Urinary bladder (tissue), 4 donors: Measurements from ENCODE around the gene LPP. TPM values are rescaled to one million over a fixed set of nuclear protein-coding genes. Genes with fewer than 3 reads are reported as not detected.

Experiments used
- DNase-seq: peaks from one replicate; pipeline ENCODE4 v3.0.0-alpha.2; 2015; ENCODE audit errors: extremely low spot score
- H3K27ac ChIP-seq: one replicate; pipeline ENCODE4 v1.5.1; 2013; ENCODE audit warnings: low read depth, mild to moderate bottlenecking, moderate library complexity
- H3K36me3 ChIP-seq: one replicate; pipeline ENCODE4 v1.6.1; 2013; ENCODE audit warnings: mild to moderate bottlenecking, moderate library complexity; ENCODE audit not compliant: insufficient read depth
- H3K4me1 ChIP-seq: one replicate; pipeline ENCODE4 v1.6.1; 2013; ENCODE audit warnings: mild to moderate bottlenecking, moderate library complexity; ENCODE audit not compliant: insufficient read depth
- H3K4me3 ChIP-seq: one replicate; pipeline ENCODE4 v1.5.1; 2013; ENCODE audit warnings: low read depth, low read length
- WGBS: extraction: QIAGEN DNeasy Blood & Tissue Kit; methylation state at CpG from one replicate; pipeline ENCODE4 v1.1.7; 2013; 5-methylcytosine and 5-hydroxymethylcytosine counted together
- polyA plus RNA-seq: library from polyadenylated mRNA; stranded (reverse); fragments of 200-250 nt; gene quantifications from one replicate; pipeline ENCODE4 v1.2.3, GENCODE V29; 2013
- total RNA-seq: library from RNA; depleted of rRNA; stranded (reverse); fragments of >200 nt; gene quantifications from one replicate; pipeline ENCODE4 v1.2.3, GENCODE V29; 2014
- donor health status: healthy with polysubstance abuse.
- donor health status: healthy.

Gene LPP
- total and polyA plus RNA-seq, 2 donors = 133 to 705 TPM

GRCh38 chr3:188321258-188321657, 167.3 kb downstream of the LPP start:
- no peaks in the 10 kb centered on the region for H3K36me3 ChIP-seq
- H3K27ac ChIP-seq = no peak overlapping the region
- DNase-seq = no peak
- peaks cover 4% of the 10 kb centered on the region for H3K4me1 ChIP-seq
- H3K4me3 ChIP-seq = no peak overlapping the region

DNA sequence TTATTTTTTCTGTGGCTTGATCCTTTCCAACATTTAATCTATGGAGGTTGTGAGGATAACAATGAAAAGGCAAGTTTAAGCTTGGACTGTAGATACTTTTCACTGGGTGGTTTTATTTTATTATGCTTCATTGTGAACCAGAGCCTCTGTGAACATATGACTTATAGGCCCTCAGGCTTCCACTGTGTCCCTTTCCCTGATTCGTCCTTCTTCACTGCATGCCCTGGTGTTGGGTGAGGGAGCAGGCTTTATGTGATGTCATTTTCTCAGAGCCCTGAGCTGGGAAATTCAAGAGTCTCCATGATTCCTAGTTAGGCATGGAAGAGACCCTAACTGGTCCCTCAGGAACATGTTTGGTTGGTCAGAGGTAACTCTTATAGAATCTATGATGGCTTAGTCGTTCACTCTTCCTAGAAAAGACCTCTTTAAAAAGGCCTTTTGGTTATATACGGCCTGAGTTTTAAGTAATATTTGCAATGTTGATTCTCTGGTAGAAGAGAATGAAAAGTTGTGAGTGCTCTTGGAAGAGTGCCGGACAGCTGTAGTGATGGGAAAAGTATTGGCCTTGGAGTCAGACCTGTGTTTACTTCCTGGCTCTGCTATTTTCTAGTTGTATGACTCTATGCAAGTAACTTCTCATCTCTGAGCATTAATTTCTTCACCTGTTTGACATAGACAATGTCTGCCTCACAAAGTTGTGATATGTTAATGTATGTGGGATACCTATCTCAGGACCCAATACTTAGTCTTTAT, 168.4 kb downstream of the LPP start:
- H3K36me3 ChIP-seq = no peaks in the 10 kb centered on the region
- H3K27ac ChIP-seq = no peak overlapping the region
- peaks cover 4% of the 10 kb centered on the region for H3K4me1 ChIP-seq
- WGBS = 87% methylated on average over 4 of the region's 4 CpGs
- DNase-seq = no peak
- no peak overlapping the region for H3K4me3 ChIP-seq

DNA sequence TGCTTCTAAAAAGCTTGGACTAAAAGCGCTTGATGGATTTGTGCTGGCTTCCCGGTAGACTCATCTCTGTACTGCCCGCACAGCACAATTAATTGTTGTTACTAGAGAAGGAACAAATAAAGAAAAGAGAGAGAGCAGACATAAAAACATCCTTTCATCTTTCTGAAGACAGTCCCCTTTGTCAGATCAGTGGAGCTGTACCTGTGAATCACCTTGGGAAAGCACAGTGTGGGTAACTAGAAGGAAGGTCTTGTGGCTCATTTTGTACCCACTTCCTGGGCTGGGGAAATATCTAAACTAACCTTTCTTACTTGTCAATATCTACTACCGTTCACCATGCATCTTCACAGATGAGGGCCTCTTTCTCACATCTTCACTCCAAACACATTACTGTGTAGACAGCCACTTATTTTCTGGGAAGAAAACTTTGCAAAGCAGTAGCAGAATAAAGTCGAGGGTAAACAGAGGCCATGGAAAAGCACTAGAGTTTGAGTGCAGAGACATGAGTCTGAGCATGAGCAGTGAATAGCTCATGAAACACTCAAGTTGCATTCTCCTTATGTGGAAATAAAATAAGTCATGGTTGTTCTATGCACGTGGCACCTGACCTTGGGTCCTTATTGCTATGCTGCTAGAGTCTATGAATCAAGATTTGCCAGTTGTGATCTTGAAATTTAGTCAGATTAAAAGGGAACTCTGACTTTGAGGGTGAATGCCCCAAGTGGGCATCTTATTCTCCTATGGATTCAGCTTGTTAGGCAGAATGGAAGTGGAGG, 169.3 kb downstream of the LPP start:
- WGBS = 86% methylated on average over 6 of the region's 6 CpGs
- peaks cover 4% of the 10 kb centered on the region for H3K4me1 ChIP-seq
- H3K36me3 ChIP-seq = no peaks in the 10 kb centered on the region
- no peak overlapping the region for H3K27ac ChIP-seq
- H3K4me3 ChIP-seq = no peak overlapping the region
- no peak for DNase-seq

- DNase-seq = no peak
- no peak overlapping the region for H3K4me3 ChIP-seq
- 70% methylated on average over 9 of the region's 9 CpGs for WGBS
- H3K4me1 ChIP-seq = peaks cover 4% of the 10 kb centered on the region
- H3K36me3 ChIP-seq = no peaks in the 10 kb centered on the region
- H3K27ac ChIP-seq = no peak overlapping the region
Measured at GRCh38 chr3:188326111-188326510, 172.2 kb downstream of the LPP start.

DNA sequence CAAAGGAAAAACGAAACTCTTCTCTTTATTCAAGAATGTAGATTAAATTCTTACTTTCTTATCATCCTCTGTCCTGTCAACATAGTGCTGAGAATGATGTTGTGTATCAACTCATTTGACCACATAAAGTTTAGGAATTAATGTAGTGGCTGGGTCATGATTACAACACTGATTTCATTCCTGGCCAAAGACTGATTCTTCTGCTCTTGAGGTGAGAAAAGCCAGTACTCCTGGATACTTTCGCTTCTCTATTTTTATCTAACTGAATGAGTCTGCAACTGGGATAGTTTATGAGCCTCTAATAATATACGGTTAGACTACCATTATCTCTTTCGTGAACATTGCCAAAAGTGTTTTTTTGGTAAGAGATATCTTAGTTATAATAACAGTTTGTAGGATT, 173.0 kb downstream of the LPP start:
- DNase-seq = no peak
- Histone ChIP-seq H3K4me1 (peaks cover 4% of the 10 kb centered on the region), H3K36me3 (no peaks in the 10 kb centered on the region), H3K27ac (no peak overlapping the region), H3K4me3 (no peak overlapping the region)
- 33% methylated on average over 4 of the region's 4 CpGs for WGBS

DNA sequence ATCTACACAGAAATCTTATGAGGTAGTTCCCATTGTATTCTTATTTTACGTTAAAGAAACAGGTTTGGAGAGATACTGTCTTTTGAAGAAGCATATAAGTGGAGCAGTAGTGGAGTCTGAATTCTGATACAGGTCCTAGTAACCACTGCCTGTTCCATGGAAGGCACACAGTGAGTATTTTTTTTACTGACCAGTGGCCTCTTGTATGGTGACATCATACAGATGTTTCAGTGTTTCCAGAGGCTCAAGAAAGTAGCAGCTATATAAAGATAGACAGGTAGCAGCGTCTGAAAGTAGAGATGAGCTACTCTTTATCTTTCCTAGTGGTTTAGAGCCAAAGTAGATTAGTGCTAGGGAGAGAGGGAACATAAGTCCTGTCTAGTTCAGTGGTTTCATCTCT, 173.5 kb downstream of the LPP start:
- H3K4me1 ChIP-seq = peaks cover 4% of the 10 kb centered on the region
- WGBS = 53% methylated on average over 2 of the region's 2 CpGs
- H3K4me3 ChIP-seq = no peak overlapping the region
- H3K27ac ChIP-seq = no peak overlapping the region
- H3K36me3 ChIP-seq = no peaks in the 10 kb centered on the region
- no peak for DNase-seq

- no peak overlapping the region for H3K27ac ChIP-seq
Measured at GRCh38 chr3:188330138-188330537, 176.2 kb downstream of the LPP start.

GRCh38 chr3:188331166-188331565, 177.2 kb downstream of the LPP start:
- 97% methylated on average over 1 of the region's 1 CpG for WGBS
- Histone ChIP-seq H3K4me1 (no peaks in the 10 kb centered on the region), H3K4me3 (no peak overlapping the region), H3K27ac (no peak overlapping the region), H3K36me3 (no peaks in the 10 kb centered on the region)
- DNase-seq = no peak

More at GRCh38 chr3:188330138-188330537, 176.2 kb downstream of the LPP start:
- H3K36me3 ChIP-seq = no peaks in the 10 kb centered on the region
- H3K4me3 ChIP-seq = no peak overlapping the region
- WGBS = 68% methylated on average over 2 of the region's 2 CpGs
- no peak for DNase-seq
- H3K4me1 ChIP-seq = no peaks in the 10 kb centered on the region

DNA sequence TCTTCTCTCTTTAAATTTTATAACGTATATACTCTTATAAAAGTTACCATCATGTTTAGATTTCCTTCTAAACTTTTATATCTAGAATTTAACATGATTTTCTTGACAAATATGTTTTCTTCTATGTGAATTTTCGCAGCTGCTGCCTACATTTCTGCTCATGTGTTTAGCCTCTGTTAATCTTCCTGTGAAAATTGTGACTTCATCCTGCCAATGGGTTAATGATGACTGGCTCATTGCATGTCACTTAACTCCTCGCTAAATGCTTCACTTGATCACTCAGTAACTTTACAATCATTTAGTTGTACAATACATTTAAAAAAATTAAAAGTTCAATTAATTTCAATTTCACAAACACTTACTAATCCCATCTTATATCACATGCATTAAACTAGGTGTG, 178.1 kb downstream of the LPP start:
- Histone ChIP-seq H3K27ac (no peak overlapping the region), H3K36me3 (no peaks in the 10 kb centered on the region), H3K4me3 (no peak overlapping the region), H3K4me1 (no peaks in the 10 kb centered on the region)
- 83% methylated on average over 3 of the region's 3 CpGs for WGBS
- DNase-seq = no peak

DNA sequence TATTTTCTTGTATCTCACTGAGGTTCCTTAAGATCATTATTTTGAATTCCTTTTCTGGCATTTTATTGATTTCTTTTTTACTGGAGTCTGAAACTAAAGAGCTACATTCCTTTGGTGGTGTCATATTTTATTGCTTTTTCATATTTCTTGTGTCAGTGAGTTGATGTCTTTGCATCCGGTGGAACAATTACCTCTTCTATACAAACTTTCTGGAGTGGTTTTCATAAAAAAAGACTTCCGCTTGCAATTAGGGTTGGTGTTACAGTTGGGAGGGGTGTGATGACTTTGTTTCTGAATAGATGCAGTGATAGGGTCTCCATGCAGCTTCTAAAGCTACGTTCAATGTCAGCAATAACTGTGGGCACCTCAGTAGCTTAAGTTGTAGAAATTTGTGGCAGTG, 181.7 kb downstream of the LPP start:
- Histone ChIP-seq H3K4me1 (no peaks in the 10 kb centered on the region), H3K27ac (no peak overlapping the region), H3K36me3 (no peaks in the 10 kb centered on the region), H3K4me3 (no peak overlapping the region)
- no peak for DNase-seq
- WGBS = 91% methylated on average over 3 of the region's 3 CpGs

GRCh38 chr3:188336178-188336577, 182.2 kb downstream of the LPP start:
- Histone ChIP-seq H3K4me3 (no peak overlapping the region), H3K27ac (no peak overlapping the region), H3K36me3 (no peaks in the 10 kb centered on the region), H3K4me1 (no peaks in the 10 kb centered on the region)
- no peak for DNase-seq

DNA sequence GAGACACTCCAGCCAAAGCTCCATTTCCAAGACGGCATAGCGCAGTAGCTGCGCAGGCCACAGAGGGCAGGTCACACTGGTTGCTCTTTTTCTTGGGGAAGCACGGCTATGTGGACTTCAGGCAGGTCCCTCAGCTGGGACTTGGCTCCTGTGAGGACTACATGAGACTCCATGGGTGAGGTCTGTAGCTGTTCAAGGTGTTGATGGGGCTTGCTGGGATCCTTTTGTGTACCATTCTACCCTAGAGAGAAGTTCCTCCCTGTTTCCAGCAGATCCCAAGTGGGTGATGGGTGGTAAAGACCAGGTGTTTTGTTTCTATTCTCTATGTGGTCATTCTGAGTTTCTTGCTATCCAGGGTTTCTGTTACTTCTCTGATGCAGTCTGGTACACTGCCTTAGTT, 183.3 kb downstream of the LPP start:
- Histone ChIP-seq H3K4me3 (no peak overlapping the region), H3K4me1 (no peaks in the 10 kb centered on the region), H3K27ac (no peak overlapping the region), H3K36me3 (no peaks in the 10 kb centered on the region)
- 95% methylated on average over 4 of the region's 4 CpGs for WGBS
- no peak for DNase-seq

DNA sequence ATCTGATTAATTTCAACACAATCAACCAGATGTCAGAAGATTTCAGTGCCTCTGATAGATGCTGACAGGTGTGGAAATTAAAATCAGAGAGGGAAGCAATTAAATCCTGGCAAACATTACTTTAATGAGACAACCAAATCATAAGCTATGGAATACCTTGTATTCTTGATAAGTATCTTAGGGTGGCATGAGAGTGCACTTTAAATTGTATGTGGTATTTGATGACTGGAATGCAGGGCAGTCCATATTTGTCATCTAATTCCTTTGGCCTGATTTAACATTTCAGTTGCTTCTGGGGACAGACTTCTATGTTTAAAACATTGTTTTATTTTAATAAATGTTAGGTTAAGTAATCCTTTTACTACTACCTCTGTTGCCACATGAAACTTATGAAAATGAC, 184.1 kb downstream of the LPP start:
- Histone ChIP-seq H3K36me3 (no peaks in the 10 kb centered on the region), H3K4me3 (no peak overlapping the region), H3K4me1 (no peaks in the 10 kb centered on the region), H3K27ac (no peak overlapping the region)
- DNase-seq = no peak
